ENCODE measurements around the gene TFCP2.

The TFCP2 gene

GRCh38 chr12:51200806-51201205 is 27.9 kb upstream of the TFCP2 start:
- no peak overlapping the region for H3K4me3 ChIP-seq (ENCODE audit: low read depth, low read length)
- H3K9me3 ChIP-seq (ENCODE audit: control insufficient read depth, low read length), result no peaks in the 10 kb centered on the region
- no peak overlapping the region for H3K27ac ChIP-seq
- no peaks in the 10 kb centered on the region for H3K36me3 ChIP-seq (ENCODE audit: control insufficient read depth, insufficient read depth, low read length)
- no peak overlapping the region for H3K4me2 ChIP-seq (ENCODE audit: low read length)
- no peak overlapping the region for H2AFZ ChIP-seq
- no peaks in the 10 kb centered on the region for H3K27me3 ChIP-seq (ENCODE audit: control insufficient read depth, insufficient read depth, low read length)
- no peak for TF ChIP-seq CTCF (IDR thresholded peaks at IDR 0.05)
- H3K4me1 ChIP-seq, result no peaks in the 10 kb centered on the region
- no peak overlapping the region for H3K9ac ChIP-seq
- no peaks in the 10 kb centered on the region for H3K79me2 ChIP-seq

- TF ChIP-seq CTCF (IDR thresholded peaks at IDR 0.05), result no peak
- no peaks in the 10 kb centered on the region for H3K4me1 ChIP-seq
- no peak overlapping the region for H3K4me3 ChIP-seq (ENCODE audit: low read depth, low read length)
- no peaks in the 10 kb centered on the region for H3K9me3 ChIP-seq (ENCODE audit: control insufficient read depth, low read length)
- no peak overlapping the region for H3K4me2 ChIP-seq (ENCODE audit: low read length)
- H2AFZ ChIP-seq, result no peak overlapping the region
- no peaks in the 10 kb centered on the region for H3K27me3 ChIP-seq (ENCODE audit: control insufficient read depth, insufficient read depth, low read length)
- no peaks in the 10 kb centered on the region for H3K79me2 ChIP-seq
- H3K36me3 ChIP-seq (ENCODE audit: control insufficient read depth, insufficient read depth, low read length), result no peaks in the 10 kb centered on the region
- no peak overlapping the region for H3K27ac ChIP-seq
- H3K9ac ChIP-seq, result no peak overlapping the region
Observed at GRCh38 chr12:51200156-51200555, 27.2 kb upstream of the TFCP2 start.

- Histone ChIP-seq H3K4me2 (ENCODE audit: low read length) (no peak overlapping the region), H3K27ac (no peak overlapping the region), H3K4me3 (ENCODE audit: low read depth, low read length) (no peak overlapping the region), H3K9me3 (ENCODE audit: control insufficient read depth, low read length) (no peaks in the 10 kb centered on the region), H3K79me2 (no peaks in the 10 kb centered on the region), H3K4me1 (no peaks in the 10 kb centered on the region), H2AFZ (no peak overlapping the region), H3K27me3 (ENCODE audit: control insufficient read depth, insufficient read depth, low read length) (no peaks in the 10 kb centered on the region), H3K9ac (no peak overlapping the region), H3K36me3 (ENCODE audit: control insufficient read depth, insufficient read depth, low read length) (no peaks in the 10 kb centered on the region)
- TF ChIP-seq CTCF (IDR thresholded peaks at IDR 0.05), result no peak
Observed at GRCh38 chr12:51199366-51199945, 26.5 kb upstream of the TFCP2 start.

- Histone ChIP-seq H3K9me3 (ENCODE audit: control insufficient read depth, low read length) (no peaks in the 10 kb centered on the region), H3K4me3 (ENCODE audit: low read depth, low read length) (no peak overlapping the region), H3K4me2 (ENCODE audit: low read length) (no peak overlapping the region), H2AFZ (no peak overlapping the region), H3K27me3 (ENCODE audit: control insufficient read depth, insufficient read depth, low read length) (no peaks in the 10 kb centered on the region), H3K9ac (no peak overlapping the region), H3K27ac (no peak overlapping the region), H3K4me1 (no peaks in the 10 kb centered on the region), H3K79me2 (no peaks in the 10 kb centered on the region), H3K36me3 (ENCODE audit: control insufficient read depth, insufficient read depth, low read length) (no peaks in the 10 kb centered on the region)
- TF ChIP-seq CTCF (IDR thresholded peaks at IDR 0.05), result no peak
Observed at GRCh38 chr12:51198568-51199365, 25.8 kb upstream of the TFCP2 start.
